Fibroblast of lung (primary cell): ENCODE results near the gene NEGR1.

Experiments used
- EZH2 ChIP-seq: IDR thresholded peaks from 2 replicates; pipeline ENCODE4 v1.5.1; 2012; ENCODE audit warnings: low read length, control low read depth, mild to moderate bottlenecking; ENCODE audit errors: missing control alignments
- TF ChIP-seq, protein P1 (sequence below), 2 donors: IDR thresholded peaks in 1 of 2; conservative IDR thresholded peaks in 1 of 2; 1 replicate in 1 of 2; 2 replicates in 1 of 2; pipeline ENCODE4 v1.5.1; 2011 to 2012; ENCODE audit warnings: low read length in 2 of 2, control low read depth in 1 of 2, inconsistent platforms in 1 of 2, low read depth in 1 of 2, mild to moderate bottlenecking in 1 of 2

DNA sequence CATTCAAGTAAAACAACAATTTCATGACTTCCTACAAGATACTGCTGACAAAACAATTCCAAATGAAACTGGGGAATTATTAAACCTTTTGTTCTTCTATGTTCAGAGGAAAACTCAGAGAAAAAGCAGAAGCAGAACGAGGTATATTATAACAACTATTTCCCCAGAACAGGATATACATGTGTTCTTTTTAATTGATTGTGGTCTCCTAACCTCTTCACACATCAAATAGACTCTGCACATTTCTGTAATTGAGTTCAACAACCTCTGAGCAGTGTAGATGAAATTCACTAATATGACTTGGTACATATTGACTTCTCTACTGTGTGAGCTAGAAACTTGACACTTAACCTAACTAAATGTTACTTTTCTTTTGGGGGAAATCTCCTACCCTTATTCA lies 584.2 kb downstream of the NEGR1 start:
- TF ChIP-seq, protein P1, sequence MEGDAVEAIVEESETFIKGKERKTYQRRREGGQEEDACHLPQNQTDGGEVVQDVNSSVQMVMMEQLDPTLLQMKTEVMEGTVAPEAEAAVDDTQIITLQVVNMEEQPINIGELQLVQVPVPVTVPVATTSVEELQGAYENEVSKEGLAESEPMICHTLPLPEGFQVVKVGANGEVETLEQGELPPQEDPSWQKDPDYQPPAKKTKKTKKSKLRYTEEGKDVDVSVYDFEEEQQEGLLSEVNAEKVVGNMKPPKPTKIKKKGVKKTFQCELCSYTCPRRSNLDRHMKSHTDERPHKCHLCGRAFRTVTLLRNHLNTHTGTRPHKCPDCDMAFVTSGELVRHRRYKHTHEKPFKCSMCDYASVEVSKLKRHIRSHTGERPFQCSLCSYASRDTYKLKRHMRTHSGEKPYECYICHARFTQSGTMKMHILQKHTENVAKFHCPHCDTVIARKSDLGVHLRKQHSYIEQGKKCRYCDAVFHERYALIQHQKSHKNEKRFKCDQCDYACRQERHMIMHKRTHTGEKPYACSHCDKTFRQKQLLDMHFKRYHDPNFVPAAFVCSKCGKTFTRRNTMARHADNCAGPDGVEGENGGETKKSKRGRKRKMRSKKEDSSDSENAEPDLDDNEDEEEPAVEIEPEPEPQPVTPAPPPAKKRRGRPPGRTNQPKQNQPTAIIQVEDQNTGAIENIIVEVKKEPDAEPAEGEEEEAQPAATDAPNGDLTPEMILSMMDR (conservative IDR thresholded peaks at IDR 0.05 in 1 of 2, IDR thresholded peaks at IDR 0.05 in 1 of 2; ENCODE audit: low read depth in 1 of 2, low read length in 2 of 2), result no peak
- TF ChIP-seq EZH2, result no peak
